Endodermal cell (in vitro differentiated cells): Measurements from ENCODE around the gene GPR39. TPM values are rescaled to one million over a fixed set of nuclear protein-coding genes. Genes with fewer than 3 reads are reported as not detected.

ENCODE experiments used
- DNase-seq: peaks from one replicate; pipeline ENCODE4 v3.0.0-alpha.2; 2017
- H3K27ac ChIP-seq: 2 replicates; pipeline ENCODE4 v1.5.1; 2013; ENCODE audit warnings: mild to moderate bottlenecking, low read depth, low read length, moderate library complexity
- H3K27me3 ChIP-seq: 2 replicates; pipeline ENCODE4 v1.6.1; 2013; ENCODE audit warnings: mild to moderate bottlenecking, low read length, moderate library complexity; ENCODE audit not compliant: insufficient read depth, control insufficient read depth, poor library complexity, severe bottlenecking
- H3K36me3 ChIP-seq: 2 replicates; pipeline ENCODE4 v1.7.0; 2013; ENCODE audit warnings: mild to moderate bottlenecking, low read length, moderate library complexity; ENCODE audit not compliant: control insufficient read depth, insufficient read depth
- H3K4me1 ChIP-seq: one replicate; pipeline ENCODE4 v1.7.0; 2013; ENCODE audit warnings: low read length; ENCODE audit not compliant: control insufficient read depth, insufficient read depth
- H3K4me3 ChIP-seq: 2 replicates; pipeline ENCODE4 v1.5.1; 2013; ENCODE audit warnings: mild to moderate bottlenecking, low read length, moderate library complexity
- H3K9ac ChIP-seq: 2 replicates; pipeline ENCODE4 v1.6.1; 2013; ENCODE audit warnings: mild to moderate bottlenecking, low read length, moderate library complexity; ENCODE audit not compliant: poor library complexity, severe bottlenecking; ENCODE audit errors: extremely low read depth
- H3K9me3 ChIP-seq: 2 replicates; pipeline ENCODE4 v1.6.1; 2013; ENCODE audit warnings: mild to moderate bottlenecking, low read length, moderate library complexity; ENCODE audit not compliant: control insufficient read depth
- H3K27ac Mint-ChIP-seq: 2 replicates; pipeline ENCODE4 v1.8.0; 2020; ENCODE audit warnings: mixed read lengths
- H3K27me3 Mint-ChIP-seq: 2 replicates; pipeline ENCODE4 v1.8.0; 2021; ENCODE audit warnings: mild to moderate bottlenecking, mixed read lengths; ENCODE audit not compliant: insufficient read depth
- H3K36me3 Mint-ChIP-seq: 2 replicates; pipeline ENCODE4 v1.8.0; 2020; ENCODE audit warnings: low read depth, mixed read lengths
- H3K4me1 Mint-ChIP-seq: 2 replicates; pipeline ENCODE4 v1.8.0; 2020; ENCODE audit warnings: mixed read lengths
- H3K4me3 Mint-ChIP-seq: 2 replicates; pipeline ENCODE4 v1.8.0; 2020; ENCODE audit warnings: mild to moderate bottlenecking, moderate library complexity, mixed read lengths
- H3K9me3 Mint-ChIP-seq: 2 replicates; pipeline ENCODE4 v1.8.0; 2020; ENCODE audit warnings: mild to moderate bottlenecking, mixed read lengths
- CTCF ChIP-seq: fragments of 200-600 bp; sonication (generic); conservative IDR thresholded peaks from 2 replicates; pipeline ENCODE4 v1.5.0; 2021; ENCODE audit warnings: antibody characterized with exemption, mild to moderate bottlenecking
- WGBS, 2 experiments: methylation state at CpG; one replicate each; pipeline versions ENCODE4 v1.1.5 to v1.1.7; 2013; ENCODE audit warnings: missing lambda C conversion rate in 2 of 2, mixed read lengths in 1 of 2; ENCODE audit not compliant: insufficient coverage in 1 of 2, insufficient read length in 1 of 2; 5-methylcytosine and 5-hydroxymethylcytosine counted together
- total RNA-seq, 2 donors: library from RNA; stranded (reverse); fragmentation: NEBNext Ultra II Directional in 1 of 2; extraction: Animal tissue kit (Norgen Biotek cat#: 25700) in 1 of 2; gene quantifications; 2 replicates in 1 of 2; 3 replicates in 1 of 2; pipeline ENCODE4 v1.2.1, GENCODE V29; 2021

The GPR39 gene
- total RNA-seq, 2 donors from 2014 or later: 9.4 to 14.6 TPM

- Mint-ChIP-seq H3K27ac (no peak overlapping the region), H3K27me3 (no peaks in the 10 kb centered on the region), H3K4me3 (no peak overlapping the region), H3K36me3 (no peaks in the 10 kb centered on the region), H3K4me1 (no peaks in the 10 kb centered on the region), H3K9me3 (no peaks in the 10 kb centered on the region)
- Histone ChIP-seq H3K27me3 (no peaks in the 10 kb centered on the region), H3K36me3 (no peaks in the 10 kb centered on the region), H3K27ac (no peak overlapping the region), H3K9me3 (no peaks in the 10 kb centered on the region), H3K4me1 (no peaks in the 10 kb centered on the region), H3K9ac (no peak overlapping the region), H3K4me3 (no peak overlapping the region)
- no peak for DNase-seq
- WGBS, 2 experiments: 85 to 90% methylated on average over 3 of the region's 3 CpGs
- no peak for TF ChIP-seq CTCF
These were observed 263.9 kb downstream of the GPR39 start for GRCh38 chr2:132680544-132680943.

- no peak overlapping the region for H3K4me3 ChIP-seq
- no peak overlapping the region for H3K27ac ChIP-seq
- Mint-ChIP-seq H3K9me3 (no peaks in the 10 kb centered on the region), H3K4me1 (no peaks in the 10 kb centered on the region), H3K36me3 (no peaks in the 10 kb centered on the region), H3K4me3 (no peak overlapping the region), H3K27me3 (no peaks in the 10 kb centered on the region), H3K27ac (no peak overlapping the region)
- no peaks in the 10 kb centered on the region for H3K9me3 ChIP-seq
- no peak for DNase-seq
- H3K27me3 ChIP-seq: no peaks in the 10 kb centered on the region
- H3K36me3 ChIP-seq: no peaks in the 10 kb centered on the region
- no peak overlapping the region for H3K9ac ChIP-seq
- no peak for TF ChIP-seq CTCF
- 86% methylated on average over 1 of the region's 1 CpG; no CpG with 5 or more reads in 1 of the 2 experiments for WGBS, 2 experiments
- no peaks in the 10 kb centered on the region for H3K4me1 ChIP-seq
These were observed 265.2 kb downstream of the GPR39 start for GRCh38 chr2:132681766-132682165.

- H3K9ac ChIP-seq: no peak overlapping the region
- Mint-ChIP-seq H3K36me3 (no peaks in the 10 kb centered on the region), H3K9me3 (no peaks in the 10 kb centered on the region), H3K4me1 (no peaks in the 10 kb centered on the region), H3K27ac (no peak overlapping the region), H3K4me3 (no peak overlapping the region), H3K27me3 (no peaks in the 10 kb centered on the region)
- H3K4me1 ChIP-seq: no peaks in the 10 kb centered on the region
- H3K9me3 ChIP-seq: no peaks in the 10 kb centered on the region
- H3K4me3 ChIP-seq: no peak overlapping the region
- 83 to 89% methylated on average over 1 of the region's 1 CpG for WGBS, 2 experiments
- H3K27ac ChIP-seq: no peak overlapping the region
- TF ChIP-seq CTCF: no peak
- no peaks in the 10 kb centered on the region for H3K27me3 ChIP-seq
- no peak for DNase-seq
- no peaks in the 10 kb centered on the region for H3K36me3 ChIP-seq
These were observed 274.2 kb downstream of the GPR39 start for GRCh38 chr2:132690664-132691303.
